ENCODE measurements around the gene SOX6. TPM values are rescaled to one million over a fixed set of nuclear protein-coding genes. Genes with fewer than 3 reads are reported as not detected.

The SOX6 gene
- total RNA-seq, 1 experiment from 2014 or later: 0.21 TPM

DNA sequence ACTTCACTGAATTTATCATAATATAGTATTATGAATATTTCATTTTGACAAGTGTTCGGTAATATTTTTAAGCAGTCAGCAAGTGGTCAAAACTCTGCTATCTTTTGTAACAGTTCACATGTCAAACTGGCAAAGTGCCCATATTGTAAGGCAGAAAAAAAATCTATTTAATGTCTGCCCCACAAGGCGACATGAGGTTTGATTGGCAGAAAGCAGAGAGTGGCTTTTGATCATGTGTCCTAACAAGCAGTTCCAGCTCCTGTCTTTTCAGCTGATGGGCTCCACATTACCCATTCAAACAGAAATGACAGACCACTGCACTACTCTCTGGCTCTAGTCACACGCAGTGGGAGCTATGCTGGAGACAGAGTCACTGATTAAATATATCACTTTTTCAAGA, 59.0 kb downstream of the SOX6 start:
- no peaks in the 10 kb centered on the region for H3K36me3 ChIP-seq (ENCODE audit: control insufficient read depth, insufficient read depth, low read length)
- no peaks in the 10 kb centered on the region for H3K4me1 ChIP-seq (ENCODE audit: control insufficient read depth, insufficient read depth, low read length)
- DNase-seq (ENCODE audit: low read depth, low spot score) (no peak), ATAC-seq (no peak)
- intact Hi-C loops (cut with micrococcal nuclease; ENCODE audit: unreplicated experiment) (no loop called here), in situ Hi-C loops (cut with HindIII; ENCODE audit: low pct_unique_long_range_greater_than_20kb, low sequenced_read_pairs) (no loop called here)
- CTCF ChIA-PET: no interaction called here
- POLR2A ChIA-PET: no interaction called here
- no peak overlapping the region for H3K27ac ChIP-seq (ENCODE audit: low read length)
- BruUV-seq (replicated peaks): no TSS peak
- TF ChIP-seq TCF7L2 (IDR thresholded peaks at IDR 0.05; ENCODE audit: low read depth, low read length) (no peak), POLR2AphosphoS5 (IDR thresholded peaks at IDR 0.05; ENCODE audit: low read depth, low read length) (no peak), REST (IDR thresholded peaks at IDR 0.05; ENCODE audit: insufficient read depth in 1 of 2, low read depth in 2 of 2, low read length in 1 of 2) (no peak), SIN3A (IDR thresholded peaks at IDR 0.05; ENCODE audit: borderline replicate concordance, insufficient read depth, low read depth, low read length) (no peak)
- H3K4me3 ChIP-seq (ENCODE audit: low read depth in 2 of 2, low read length in 2 of 2): no peak overlapping the region
- no peaks in the 10 kb centered on the region for H3K9me3 ChIP-seq (ENCODE audit: control insufficient read depth, insufficient read depth, low read depth, low read length)
- H3K27me3 ChIP-seq (ENCODE audit: control insufficient read depth, insufficient read depth, low read length): no peaks in the 10 kb centered on the region

- DNase-seq (ENCODE audit: low read depth, low spot score) (no peak), ATAC-seq (no peak)
- POLR2A ChIA-PET: no interaction called here
- in situ Hi-C loops (cut with HindIII; ENCODE audit: low pct_unique_long_range_greater_than_20kb, low sequenced_read_pairs) (no loop called here), intact Hi-C loops (cut with micrococcal nuclease; ENCODE audit: unreplicated experiment) (no loop called here)
- Histone ChIP-seq H3K4me1 (ENCODE audit: control insufficient read depth, insufficient read depth, low read length) (no peaks in the 10 kb centered on the region), H3K27me3 (ENCODE audit: control insufficient read depth, insufficient read depth, low read length) (no peaks in the 10 kb centered on the region), H3K36me3 (ENCODE audit: control insufficient read depth, insufficient read depth, low read length) (no peaks in the 10 kb centered on the region), H3K9me3 (ENCODE audit: control insufficient read depth, insufficient read depth, low read depth, low read length) (no peaks in the 10 kb centered on the region), H3K4me3 (ENCODE audit: low read depth in 2 of 2, low read length in 2 of 2) (no peak overlapping the region), H3K27ac (ENCODE audit: low read length) (no peak overlapping the region)
- BruUV-seq (replicated peaks): no TSS peak
- CTCF ChIA-PET: no interaction called here
- TF ChIP-seq SIN3A (IDR thresholded peaks at IDR 0.05; ENCODE audit: borderline replicate concordance, insufficient read depth, low read depth, low read length) (no peak), POLR2AphosphoS5 (IDR thresholded peaks at IDR 0.05; ENCODE audit: low read depth, low read length) (no peak), TCF7L2 (IDR thresholded peaks at IDR 0.05; ENCODE audit: low read depth, low read length) (no peak), REST (IDR thresholded peaks at IDR 0.05; ENCODE audit: insufficient read depth in 1 of 2, low read depth in 2 of 2, low read length in 1 of 2) (no peak)
- TF ChIP-seq, protein P1, sequence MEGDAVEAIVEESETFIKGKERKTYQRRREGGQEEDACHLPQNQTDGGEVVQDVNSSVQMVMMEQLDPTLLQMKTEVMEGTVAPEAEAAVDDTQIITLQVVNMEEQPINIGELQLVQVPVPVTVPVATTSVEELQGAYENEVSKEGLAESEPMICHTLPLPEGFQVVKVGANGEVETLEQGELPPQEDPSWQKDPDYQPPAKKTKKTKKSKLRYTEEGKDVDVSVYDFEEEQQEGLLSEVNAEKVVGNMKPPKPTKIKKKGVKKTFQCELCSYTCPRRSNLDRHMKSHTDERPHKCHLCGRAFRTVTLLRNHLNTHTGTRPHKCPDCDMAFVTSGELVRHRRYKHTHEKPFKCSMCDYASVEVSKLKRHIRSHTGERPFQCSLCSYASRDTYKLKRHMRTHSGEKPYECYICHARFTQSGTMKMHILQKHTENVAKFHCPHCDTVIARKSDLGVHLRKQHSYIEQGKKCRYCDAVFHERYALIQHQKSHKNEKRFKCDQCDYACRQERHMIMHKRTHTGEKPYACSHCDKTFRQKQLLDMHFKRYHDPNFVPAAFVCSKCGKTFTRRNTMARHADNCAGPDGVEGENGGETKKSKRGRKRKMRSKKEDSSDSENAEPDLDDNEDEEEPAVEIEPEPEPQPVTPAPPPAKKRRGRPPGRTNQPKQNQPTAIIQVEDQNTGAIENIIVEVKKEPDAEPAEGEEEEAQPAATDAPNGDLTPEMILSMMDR (IDR thresholded peaks at IDR 0.05): no peak
Observed at GRCh38 chr11:16296273-16296672, 60.1 kb downstream of the SOX6 start.
